Neural progenitor cell (in vitro differentiated cells): Measurements from ENCODE around the gene OR7A5.

ENCODE experiments used
- EZH2 ChIP-seq: fragments of 200-600 bp; sonication (generic); IDR thresholded peaks from 2 replicates; pipeline ENCODE4 v1.6.1; 2017; ENCODE audit warnings: antibody characterized with exemption, mild to moderate bottlenecking, moderate library complexity
- EZH2phosphoT487 ChIP-seq: fragments of 200-600 bp; sonication (generic); IDR thresholded peaks from 2 replicates; pipeline ENCODE4 v1.6.1; 2017; ENCODE audit warnings: antibody characterized with exemption
- TF ChIP-seq, protein P1 (sequence below): fragments of 200-600 bp; sonication (generic); IDR thresholded peaks from 2 replicates; pipeline ENCODE4 v1.5.1; 2017; ENCODE audit warnings: antibody characterized with exemption, mild to moderate bottlenecking

DNA sequence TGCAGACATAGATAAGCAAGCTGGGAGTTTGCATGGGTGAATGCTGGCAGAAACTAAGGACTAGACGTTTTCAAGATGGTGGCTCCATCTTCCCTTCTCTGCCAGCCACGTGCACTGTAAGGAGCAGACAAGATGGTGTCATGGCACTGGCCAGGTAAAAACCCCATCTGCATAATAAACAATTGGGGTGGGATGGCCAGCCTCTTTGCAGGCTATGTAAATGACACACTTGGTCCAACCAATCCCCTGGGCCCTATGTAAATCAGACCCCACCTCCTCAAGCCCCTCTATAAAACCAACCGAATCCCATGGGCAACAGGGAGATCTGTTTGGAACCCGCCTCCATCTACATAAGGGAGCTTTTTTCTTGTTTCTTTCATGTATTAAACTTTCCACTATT, 2.4 kb upstream of the OR7A5 start:
- TF ChIP-seq, protein P1, sequence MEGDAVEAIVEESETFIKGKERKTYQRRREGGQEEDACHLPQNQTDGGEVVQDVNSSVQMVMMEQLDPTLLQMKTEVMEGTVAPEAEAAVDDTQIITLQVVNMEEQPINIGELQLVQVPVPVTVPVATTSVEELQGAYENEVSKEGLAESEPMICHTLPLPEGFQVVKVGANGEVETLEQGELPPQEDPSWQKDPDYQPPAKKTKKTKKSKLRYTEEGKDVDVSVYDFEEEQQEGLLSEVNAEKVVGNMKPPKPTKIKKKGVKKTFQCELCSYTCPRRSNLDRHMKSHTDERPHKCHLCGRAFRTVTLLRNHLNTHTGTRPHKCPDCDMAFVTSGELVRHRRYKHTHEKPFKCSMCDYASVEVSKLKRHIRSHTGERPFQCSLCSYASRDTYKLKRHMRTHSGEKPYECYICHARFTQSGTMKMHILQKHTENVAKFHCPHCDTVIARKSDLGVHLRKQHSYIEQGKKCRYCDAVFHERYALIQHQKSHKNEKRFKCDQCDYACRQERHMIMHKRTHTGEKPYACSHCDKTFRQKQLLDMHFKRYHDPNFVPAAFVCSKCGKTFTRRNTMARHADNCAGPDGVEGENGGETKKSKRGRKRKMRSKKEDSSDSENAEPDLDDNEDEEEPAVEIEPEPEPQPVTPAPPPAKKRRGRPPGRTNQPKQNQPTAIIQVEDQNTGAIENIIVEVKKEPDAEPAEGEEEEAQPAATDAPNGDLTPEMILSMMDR = no peak
- no peak for TF ChIP-seq EZH2
- no peak for TF ChIP-seq EZH2phosphoT487
